CD14-positive monocyte (primary cell): ENCODE measurements around the gene PSMA8. TPM values are rescaled to one million over a fixed set of nuclear protein-coding genes. Genes with fewer than 3 reads are reported as not detected.

ENCODE experiments used
- DNase-seq, 3 donors: peaks; one replicate each; pipeline ENCODE4 v3.0.0-alpha.2; 2011 to 2022
- H2AFZ ChIP-seq: 2 replicates; pipeline ENCODE4 v1.6.0; 2012; ENCODE audit warnings: mild to moderate bottlenecking, low read depth, low read length, inconsistent platforms; ENCODE audit not compliant: insufficient read depth, poor library complexity, severe bottlenecking
- H3K27ac ChIP-seq, 2 donors: 1 replicate in 1 of 2; 2 replicates in 1 of 2; pipeline ENCODE4 v1.5.1; 2012 to 2013; ENCODE audit warnings: low read length in 2 of 2, control low read depth in 1 of 2, inconsistent platforms in 1 of 2, low read depth in 1 of 2, mild to moderate bottlenecking in 1 of 2
- H3K27me3 ChIP-seq, 2 donors: one replicate each; pipeline versions ENCODE4 v1.6.0 to v1.6.1; 2011 to 2013; ENCODE audit warnings: low read length in 2 of 2; ENCODE audit not compliant: control insufficient read depth in 2 of 2, insufficient read depth in 2 of 2
- H3K36me3 ChIP-seq, 2 donors: replicated peaks in 1 of 2; 1 replicate in 1 of 2; 2 replicates in 1 of 2; pipeline versions ENCODE4 v1.5.1 to v1.6.1; 2012 to 2013; ENCODE audit warnings: low read length in 2 of 2, control low read depth in 1 of 2, inconsistent platforms in 1 of 2, mild to moderate bottlenecking in 1 of 2; ENCODE audit not compliant: insufficient read depth in 2 of 2, control insufficient read depth in 1 of 2
- H3K4me1 ChIP-seq, 2 donors: 1 replicate in 1 of 2; 2 replicates in 1 of 2; pipeline versions ENCODE4 v1.5.1 to v1.6.1; 2012 to 2013; ENCODE audit warnings: low read length in 2 of 2, control low read depth in 1 of 2, inconsistent platforms in 1 of 2, mild to moderate bottlenecking in 1 of 2, moderate library complexity in 1 of 2; ENCODE audit not compliant: insufficient read depth in 2 of 2, control insufficient read depth in 1 of 2
- H3K4me2 ChIP-seq: replicated peaks from 2 replicates; pipeline ENCODE3; 2012; ENCODE audit warnings: low read length, moderate library complexity, mild to moderate bottlenecking; ENCODE audit not compliant: poor library complexity, severe bottlenecking; ENCODE audit errors: extremely low read depth
- H3K4me3 ChIP-seq, 3 experiments: fragments of 200-600 bp in 1 of 3; sonication (generic) in 1 of 3; replicated peaks in 1 of 3; 1 replicate in 2 of 3; 2 replicates in 1 of 3; pipeline ENCODE4 v1.5.1; 2011 to 2013; ENCODE audit warnings: low read length in 3 of 3, mild to moderate bottlenecking in 3 of 3, control low read depth in 2 of 3, low read depth in 2 of 3, inconsistent platforms in 1 of 3, moderate library complexity in 1 of 3
- H3K79me2 ChIP-seq: 2 replicates; pipeline ENCODE4 v1.6.0; 2012; ENCODE audit warnings: mild to moderate bottlenecking, control low read depth, inconsistent platforms, low read length, moderate library complexity; ENCODE audit not compliant: insufficient read depth
- H3K9ac ChIP-seq: 2 replicates; pipeline ENCODE4 v1.6.0; 2017; ENCODE audit warnings: low read length, mild to moderate bottlenecking; ENCODE audit not compliant: insufficient read depth, poor library complexity, severe bottlenecking
- H3K9me3 ChIP-seq, 2 donors: replicated peaks in 1 of 2; 1 replicate in 1 of 2; 2 replicates in 1 of 2; pipeline versions ENCODE4 v1.5.1 to v1.6.1; 2012 to 2013; ENCODE audit warnings: low read length in 2 of 2, control low read depth in 1 of 2; ENCODE audit not compliant: control insufficient read depth in 1 of 2, insufficient read depth in 1 of 2
- H4K20me1 ChIP-seq: 2 replicates; pipeline ENCODE4 v1.6.0; 2012; ENCODE audit warnings: mild to moderate bottlenecking, low read length, control low read depth, moderate library complexity; ENCODE audit not compliant: insufficient read depth
- H3K27ac Mint-ChIP-seq, 7 donors: one replicate each; pipeline ENCODE4 v1.8.0; 2020; ENCODE audit warnings: mild to moderate bottlenecking in 7 of 7, mixed read lengths in 7 of 7, moderate library complexity in 6 of 7, inconsistent platforms in 2 of 7
- H3K27me3 Mint-ChIP-seq, 3 donors: one replicate each; pipeline ENCODE4 v1.8.0; 2021 to 2022; ENCODE audit warnings: low read depth in 3 of 3, mild to moderate bottlenecking in 3 of 3, mixed read lengths in 3 of 3, moderate library complexity in 3 of 3, inconsistent platforms in 1 of 3
- H3K36me3 Mint-ChIP-seq, 2 donors: one replicate each; pipeline ENCODE4 v1.8.0; 2020; ENCODE audit warnings: mixed read lengths in 2 of 2, inconsistent platforms in 1 of 2, mild to moderate bottlenecking in 1 of 2
- H3K4me1 Mint-ChIP-seq: one replicate; pipeline ENCODE4 v1.8.0; 2020; ENCODE audit warnings: mild to moderate bottlenecking, mixed read lengths
- H3K4me3 Mint-ChIP-seq, 2 donors: one replicate each; pipeline ENCODE4 v1.8.0; 2020; ENCODE audit warnings: mild to moderate bottlenecking in 2 of 2, mixed read lengths in 2 of 2, moderate library complexity in 1 of 2
- H3K9me3 Mint-ChIP-seq, 7 donors: one replicate each; pipeline ENCODE4 v1.8.0; 2020 to 2022; ENCODE audit warnings: mixed read lengths in 7 of 7, mild to moderate bottlenecking in 6 of 7, moderate library complexity in 6 of 7, inconsistent platforms in 2 of 7
- WGBS: methylation state at CpG from one replicate; pipeline ENCODE4 v1.1.5; 2013; ENCODE audit warnings: missing lambda C conversion rate; ENCODE audit not compliant: insufficient coverage; 5-methylcytosine and 5-hydroxymethylcytosine counted together
- intact Hi-C, 2 donors: fragments of 100-400 bp; cut with micrococcal nuclease; formaldehyde crosslinking; loops; one replicate each; pipeline versions ENCODE4 v1.15.0 to v1.15.1; 2023
- polyA plus RNA-seq, 3 donors: library from polyadenylated mRNA; depleted of rRNA in 1 of 3; unstranded in 2 of 3; stranded (reverse) in 1 of 3; fragments of 300-500 nt in 2 of 3; fragments of >200 nt in 1 of 3; fragmentation: Illumina TruSeq in 2 of 3; gene quantifications; 1 replicate in 2 of 3; 2 replicates in 1 of 3; pipeline ENCODE4 v1.2.3, GENCODE V29; 2012 to 2021
- TF ChIP-seq, protein P1 (sequence below): fragments of 200-600 bp; IDR thresholded peaks from one replicate; pipeline ENCODE4 v1.8.0; 2022; ENCODE audit warnings: antibody characterized with exemption, mild to moderate bottlenecking

Gene PSMA8
- polyA plus RNA-seq, 3 donors, result 0.13 TPM; not detected in 2

- peaks cover 54% of the 10 kb centered on the region for H4K20me1 ChIP-seq
- Mint-ChIP-seq H3K27ac (peak overlapping the region; percentile 85 to 97 (median 96)), H3K36me3 (peaks cover 19 to 20% of the 10 kb centered on the region in 2 donors), H3K27me3 (no peaks in the 10 kb centered on the region), H3K4me1 (peaks cover 23% of the 10 kb centered on the region), H3K9me3 (peaks cover 0 to 3% (median 0%) of the 10 kb centered on the region in 7 donors), H3K4me3 (peak overlapping the region; percentile 98)
- H3K27ac ChIP-seq, result peak overlapping the region; percentile 96 to 99
- H3K9ac ChIP-seq, result peak overlapping the region; percentile 98
- peaks cover 20 to 26% of the 10 kb centered on the region in 2 donors for H3K4me1 ChIP-seq
- H3K4me3 ChIP-seq, result peak overlapping the region; percentile 70 to 99 (median 93)
- peak in 2 of 3 donors; percentile 50 to 62 for DNase-seq
- peaks cover 17 to 28% of the 10 kb centered on the region in 2 donors for H3K36me3 ChIP-seq
- H3K9me3 ChIP-seq, result no peaks in the 10 kb centered on the region
- TF ChIP-seq, protein P1, sequence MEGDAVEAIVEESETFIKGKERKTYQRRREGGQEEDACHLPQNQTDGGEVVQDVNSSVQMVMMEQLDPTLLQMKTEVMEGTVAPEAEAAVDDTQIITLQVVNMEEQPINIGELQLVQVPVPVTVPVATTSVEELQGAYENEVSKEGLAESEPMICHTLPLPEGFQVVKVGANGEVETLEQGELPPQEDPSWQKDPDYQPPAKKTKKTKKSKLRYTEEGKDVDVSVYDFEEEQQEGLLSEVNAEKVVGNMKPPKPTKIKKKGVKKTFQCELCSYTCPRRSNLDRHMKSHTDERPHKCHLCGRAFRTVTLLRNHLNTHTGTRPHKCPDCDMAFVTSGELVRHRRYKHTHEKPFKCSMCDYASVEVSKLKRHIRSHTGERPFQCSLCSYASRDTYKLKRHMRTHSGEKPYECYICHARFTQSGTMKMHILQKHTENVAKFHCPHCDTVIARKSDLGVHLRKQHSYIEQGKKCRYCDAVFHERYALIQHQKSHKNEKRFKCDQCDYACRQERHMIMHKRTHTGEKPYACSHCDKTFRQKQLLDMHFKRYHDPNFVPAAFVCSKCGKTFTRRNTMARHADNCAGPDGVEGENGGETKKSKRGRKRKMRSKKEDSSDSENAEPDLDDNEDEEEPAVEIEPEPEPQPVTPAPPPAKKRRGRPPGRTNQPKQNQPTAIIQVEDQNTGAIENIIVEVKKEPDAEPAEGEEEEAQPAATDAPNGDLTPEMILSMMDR, result no peak
- peak overlapping the region; percentile 94 for H2AFZ ChIP-seq
- H3K4me2 ChIP-seq, result peak overlapping the region; percentile 85
- 4% methylated on average over 28 of the region's 35 CpGs for WGBS
- intact Hi-C loops, result loop anchor here (10.0 kb wide), 1 partner anchor 135 kb away; the partner anchor contains the start of gene TAF4B (in 2 of the 2)
- H3K27me3 ChIP-seq, result no peaks in the 10 kb centered on the region
- H3K79me2 ChIP-seq, result peaks cover 50% of the 10 kb centered on the region
Measured at GRCh38 chr18:26089293-26090129, 44.2 kb upstream of the PSMA8 start.

DNA sequence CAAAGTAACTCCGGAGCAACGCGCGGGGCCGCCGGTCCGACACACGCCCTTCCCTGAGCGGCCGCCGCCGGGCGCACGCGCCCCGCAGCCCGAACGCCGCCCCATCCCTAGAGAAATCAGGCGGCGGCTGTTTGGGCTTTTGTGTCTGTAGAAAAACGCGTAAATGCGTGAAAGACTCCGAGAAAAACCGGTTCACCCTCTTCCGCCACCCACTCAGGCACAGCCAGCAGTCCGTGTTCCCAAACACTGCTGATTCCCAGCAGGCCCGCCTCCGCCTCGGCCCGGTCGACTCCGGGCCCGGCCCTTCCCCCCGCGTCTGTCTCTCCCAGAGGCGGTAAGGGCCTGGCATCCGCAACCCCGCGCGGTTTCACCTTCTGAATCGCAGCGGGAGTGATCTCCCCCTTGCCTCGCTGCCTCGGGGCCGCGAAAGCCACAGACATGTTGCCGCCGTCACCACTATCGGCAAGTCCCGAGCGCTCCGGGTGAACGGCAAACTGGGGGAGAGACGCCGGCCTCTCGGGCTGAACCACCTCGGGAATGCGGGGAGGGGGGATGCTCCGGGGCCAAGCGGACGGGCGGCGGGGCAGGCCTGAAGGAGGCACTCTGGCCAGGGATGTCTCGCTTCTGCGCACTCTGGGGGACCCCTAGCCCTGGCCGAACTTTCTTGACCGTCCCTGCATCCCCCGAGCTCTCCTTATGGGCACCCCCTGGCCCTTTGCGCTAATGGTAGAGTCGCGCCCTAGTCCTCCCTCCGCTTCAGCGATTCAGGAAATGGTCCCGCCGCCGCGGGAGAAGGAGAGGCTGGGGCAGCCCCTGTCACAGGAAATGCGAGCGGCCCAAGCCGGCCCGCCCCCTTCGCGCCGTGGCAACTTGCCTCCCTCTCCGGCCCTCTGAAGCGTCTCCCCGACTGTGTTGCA, 43.3 kb upstream of the PSMA8 start, which contains the start of gene SS18:
SS18 (minus strand) TSS at position 484 of the 917 bp plus-strand sequence; CDS start at position 440, 44 bp downstream.
- peak; percentile 87 to 90 (median 88) for DNase-seq
- H3K4me1 ChIP-seq, result peaks cover 20 to 26% of the 10 kb centered on the region in 2 donors
- peak within 1 kb of the TSS; percentile 70 to 99 (median 93) for H3K4me3 ChIP-seq
- intact Hi-C loops, result loop anchor here (10.0 kb wide), 1 partner anchor 134 kb away; the partner anchor contains the start of gene TAF4B (in 2 of the 2)
- H3K9ac ChIP-seq, result peak within 1 kb of the TSS; percentile 98
- H3K27me3 Mint-ChIP-seq, result no peaks in the 10 kb centered on the region
- H3K4me3 Mint-ChIP-seq, result peak within 1 kb of the TSS; percentile 98
- peak within 1 kb of the TSS; percentile 85 for H3K4me2 ChIP-seq
- peaks cover 46% of the 10 kb centered on the region for H4K20me1 ChIP-seq
- peaks cover 10 to 19% of the 10 kb centered on the region in 2 donors for H3K36me3 ChIP-seq
- H3K4me1 Mint-ChIP-seq, result peaks cover 23% of the 10 kb centered on the region
- peaks cover 0 to 3% (median 0%) of the 10 kb centered on the region in 7 donors for H3K9me3 Mint-ChIP-seq
- H3K79me2 ChIP-seq, result peaks cover 41% of the 10 kb centered on the region
- H3K36me3 Mint-ChIP-seq, result peaks cover 11 to 12% of the 10 kb centered on the region in 2 donors
- TF ChIP-seq, protein P1, result no peak
- H3K27me3 ChIP-seq, result no peaks in the 10 kb centered on the region
- peak within 1 kb of the TSS; percentile 91 to 98 (median 97) for H3K27ac Mint-ChIP-seq
- peak within 1 kb of the TSS; percentile 96 to 99 for H3K27ac ChIP-seq
- H3K9me3 ChIP-seq, result no peaks in the 10 kb centered on the region
- 0% methylated on average over 55 of the region's 89 CpGs for WGBS
- H2AFZ ChIP-seq, result peak within 1 kb of the TSS; percentile 94
